Psoas muscle (tissue), 8 donors: ENCODE data around the gene GMPR2. TPM values are rescaled to one million over a fixed set of nuclear protein-coding genes. Genes with fewer than 3 reads are reported as not detected.

Experiments used
- ATAC-seq, 4 donors: fragments of 200-7000 bp; cut with Tn5 transposase; one replicate each; pipeline ENCODE4 v1.9.1; 2020; ENCODE audit warnings: moderate library complexity in 3 of 4, mild to moderate bottlenecking in 2 of 4
- DNase-seq, 2 donors: peaks; one replicate each; pipeline ENCODE4 v3.0.0-alpha.2; 2020
- H3K27ac ChIP-seq: fragments of 200-600 bp; one replicate; pipeline ENCODE4 v1.8.0; 2022
- H3K27me3 ChIP-seq, 3 donors: fragments of 200-600 bp in 1 of 3; one replicate each; pipeline versions ENCODE4 v1.6.1 to v1.8.0; 2013 to 2022; ENCODE audit warnings: low read length in 2 of 3, mild to moderate bottlenecking in 2 of 3, moderate library complexity in 1 of 3; ENCODE audit not compliant: insufficient read depth in 3 of 3
- H3K36me3 ChIP-seq, 2 donors: fragments of 200-600 bp in 1 of 2; one replicate each; pipeline versions ENCODE4 v1.6.1 to v1.8.0; 2013 to 2022; ENCODE audit warnings: low read depth in 1 of 2, mild to moderate bottlenecking in 1 of 2, moderate library complexity in 1 of 2; ENCODE audit not compliant: insufficient read depth in 1 of 2
- H3K4me1 ChIP-seq: fragments of 200-600 bp; one replicate; pipeline ENCODE4 v1.8.0; 2022
- H3K4me3 ChIP-seq: fragments of 200-600 bp; one replicate; pipeline ENCODE4 v1.8.0; 2022; ENCODE audit warnings: mild to moderate bottlenecking
- H3K9me3 ChIP-seq: fragments of 200-600 bp; one replicate; pipeline ENCODE4 v1.8.0; 2022
- CTCF ChIP-seq: fragments of 200-600 bp; IDR thresholded peaks from one replicate; pipeline ENCODE4 v1.8.0; 2022; ENCODE audit warnings: antibody characterized with exemption
- WGBS, 3 donors: extraction: QIAGEN DNeasy Blood & Tissue Kit; methylation state at CpG; one replicate each; pipeline versions ENCODE4 v1.1.6 to v1.1.7; 2013; 5-methylcytosine and 5-hydroxymethylcytosine counted together
- intact Hi-C, 2 donors: fragments of 100-400 bp; cut with DNase I; formaldehyde crosslinking; loops; one replicate each; pipeline versions ENCODE4 v1.11.0 to v1.14.2; 2022
- polyA plus RNA-seq, 3 donors: library from polyadenylated mRNA; stranded (reverse); fragments of 200-250 nt; gene quantifications; one replicate each; pipeline ENCODE4 v1.2.3, GENCODE V29; 2013
- total RNA-seq, 4 donors: library from RNA; stranded (reverse); fragmentation: NEBNext Ultra II Directional in 2 of 4; extraction: Animal tissue kit (Norgen Biotek cat#: 25700) in 2 of 4; gene quantifications; one replicate each; pipeline versions ENCODE4 v1.2.1 to v1.2.4, GENCODE V29; 2021 to 2023
- donor health status: healthy with polysubstance abuse.
- donor health status: DM: no; HTN: no; CAD: no; lungs with moderate emphysema.
- donor health status: Bipolar disorder and iron deficiency.
- donor health status: healthy.
- donor health status: DM: yes; HTN: yes; CAD: no.
- donor health status: DM: no; HTN: no; CAD: no.
- donor health status: DM: no; HTN: no; CAD: no.
- donor health status: DM: yes; HTN: yes; CAD: no.

Gene GMPR2
- total and polyA plus RNA-seq, 7 donors: 17.7 to 33.1 (median 24.0) TPM

GRCh38 chr14:24207104-24207551 is 25.6 kb upstream of the GMPR2 start:
- intact Hi-C loops: no loop called here
- WGBS, 3 donors: 92 to 96% (median 95%) methylated on average over 5 of the region's 5 CpGs
- Histone ChIP-seq H3K4me3 (no peak overlapping the region), H3K36me3 (peaks cover 10 to 66% of the 10 kb centered on the region in 2 donors), H3K4me1 (peaks cover 3% of the 10 kb centered on the region), H3K27me3 (no peaks in the 10 kb centered on the region), H3K9me3 (no peaks in the 10 kb centered on the region), H3K27ac (no peak overlapping the region)
- DNase-seq (no peak), ATAC-seq (no peak)
- TF ChIP-seq CTCF: no peak

GRCh38 chr14:24207625-24208024 is 25.1 kb upstream of the GMPR2 start:
- TF ChIP-seq CTCF: no peak
- no peak for ATAC-seq
- intact Hi-C loops: no loop called here

GRCh38 chr14:24211311-24211710 is 21.4 kb upstream of the GMPR2 start:
- ATAC-seq (no peak), DNase-seq (no peak)
- H3K36me3 ChIP-seq: peaks cover 8 to 51% of the 10 kb centered on the region in 2 donors
- no peaks in the 10 kb centered on the region for H3K27me3 ChIP-seq
- no peak overlapping the region for H3K27ac ChIP-seq
- WGBS, 3 donors: 71 to 81% (median 78%) methylated on average over 6 of the region's 6 CpGs
- peaks cover 19% of the 10 kb centered on the region for H3K4me1 ChIP-seq
- no peak for TF ChIP-seq CTCF
- intact Hi-C loops: no loop called here
- H3K9me3 ChIP-seq: no peaks in the 10 kb centered on the region
- H3K4me3 ChIP-seq: no peak overlapping the region

More at GRCh38 chr14:24207625-24208024, 25.1 kb upstream of the GMPR2 start:
- Histone ChIP-seq H3K27ac (no peak overlapping the region), H3K9me3 (no peaks in the 10 kb centered on the region), H3K27me3 (no peaks in the 10 kb centered on the region), H3K36me3 (peaks cover 10 to 66% of the 10 kb centered on the region in 2 donors), H3K4me1 (peaks cover 5% of the 10 kb centered on the region), H3K4me3 (no peak overlapping the region)
- WGBS, 3 donors: 96 to 98% (median 97%) methylated on average over 2 of the region's 2 CpGs
- DNase-seq: no peak

- ATAC-seq (peak; percentile 91 to 93 (median 92)), DNase-seq (peak; percentile 98 to 99)
- peak within 1 kb of the TSS; percentile 80 for H3K4me3 ChIP-seq
- H3K27ac ChIP-seq: peak within 1 kb of the TSS; percentile 93
- no peaks in the 10 kb centered on the region for H3K27me3 ChIP-seq
- intact Hi-C loops: no loop called here
- 1 to 3% (median 1%) methylated on average over 48 to 53 of the region's 53 CpGs for WGBS, 3 donors
- TF ChIP-seq CTCF: no peak
- H3K36me3 ChIP-seq: peaks cover 8 to 52% of the 10 kb centered on the region in 2 donors
- H3K9me3 ChIP-seq: no peaks in the 10 kb centered on the region
- peaks cover 20% of the 10 kb centered on the region for H3K4me1 ChIP-seq
Observed at GRCh38 chr14:24212924-24213865, 19.5 kb upstream of the GMPR2 start, which contains the start of gene CHMP4A. Gene CHMP4A, minus strand, starts transcription at chr14:24213488. Its CDS starts 49 bp downstream, at chr14:24213439.
